Mesendoderm (in vitro differentiated cells): ENCODE data around the gene ESPN.
"Not testable (repeated sequence)": the region's sequence is repeated elsewhere in the genome, so short reads cannot be mapped to it uniquely, and the experiment has no call there.

ENCODE experiments used
- DNase-seq: peaks from one replicate; pipeline ENCODE4 v3.0.0; 2013
- H2AK5ac ChIP-seq: 2 replicates; pipeline ENCODE4 v1.6.1; 2013; ENCODE audit warnings: low read length, inconsistent platforms
- H2BK120ac ChIP-seq: 2 replicates; pipeline ENCODE4 v1.6.1; 2013; ENCODE audit warnings: low read depth, mild to moderate bottlenecking, low read length, moderate library complexity, mixed read lengths
- H2BK15ac ChIP-seq: replicated peaks from 2 replicates; pipeline ENCODE4 v1.6.1; 2013; ENCODE audit warnings: low read depth, mild to moderate bottlenecking, moderate library complexity
- H2BK5ac ChIP-seq: 2 replicates; pipeline ENCODE4 v1.6.1; 2013; ENCODE audit warnings: low read length, inconsistent platforms
- H3K18ac ChIP-seq: 2 replicates; pipeline ENCODE4 v1.6.1; 2013; ENCODE audit warnings: mild to moderate bottlenecking, low read length, mixed read lengths
- H3K23ac ChIP-seq: one replicate; pipeline ENCODE4 v1.6.1; 2013; ENCODE audit warnings: low read length
- H3K27ac ChIP-seq: 2 replicates; pipeline ENCODE4 v1.5.1; 2013; ENCODE audit warnings: low read depth, mild to moderate bottlenecking, inconsistent platforms, low read length, moderate library complexity
- H3K27me3 ChIP-seq: 2 replicates; pipeline ENCODE4 v1.6.1; 2013; ENCODE audit warnings: low read length, control low read depth, mild to moderate bottlenecking, inconsistent platforms; ENCODE audit not compliant: insufficient read depth, poor library complexity
- H3K36me3 ChIP-seq: 2 replicates; pipeline ENCODE4 v1.6.1; 2013; ENCODE audit warnings: low read length, inconsistent platforms; ENCODE audit not compliant: control insufficient read depth, insufficient read depth
- H3K4ac ChIP-seq: one replicate; pipeline ENCODE4 v1.6.1; 2013; ENCODE audit warnings: low read depth, mild to moderate bottlenecking, low read length, moderate library complexity
- H3K4me1 ChIP-seq: 2 replicates; pipeline ENCODE4 v1.6.1; 2013; ENCODE audit warnings: low read depth, low read length, inconsistent platforms; ENCODE audit not compliant: control insufficient read depth
- H3K4me2 ChIP-seq: 2 replicates; pipeline ENCODE4 v1.6.1; 2013; ENCODE audit warnings: low read length
- H3K4me3 ChIP-seq: 2 replicates; pipeline ENCODE4 v1.5.1; 2013; ENCODE audit warnings: mild to moderate bottlenecking, low read length
- H3K56ac ChIP-seq: one replicate; pipeline ENCODE4 v1.6.1; 2013; ENCODE audit warnings: low read length
- H3K79me1 ChIP-seq: 2 replicates; pipeline ENCODE4 v1.6.1; 2013; ENCODE audit warnings: low read length, inconsistent platforms
- H3K79me2 ChIP-seq: 2 replicates; pipeline ENCODE4 v1.6.1; 2013; ENCODE audit warnings: mild to moderate bottlenecking, low read length; ENCODE audit not compliant: control insufficient read depth, insufficient read depth
- H3K9ac ChIP-seq: 2 replicates; pipeline ENCODE4 v1.6.1; 2013; ENCODE audit warnings: low read length, inconsistent platforms
- H4K5ac ChIP-seq: one replicate; pipeline ENCODE4 v1.6.1; 2013; ENCODE audit warnings: low read length
- H4K8ac ChIP-seq: one replicate; pipeline ENCODE4 v1.6.1; 2013; ENCODE audit warnings: low read depth, mild to moderate bottlenecking, control low read depth, low read length, moderate library complexity
- WGBS: extraction: QIAGEN DNeasy Blood & Tissue Kit; methylation state at CpG from one replicate; pipeline ENCODE4 v1.1.7; 2013; ENCODE audit warnings: low lambda C conversion rate, missing lambda C conversion rate; ENCODE audit not compliant: insufficient coverage; ENCODE audit errors: extremely low coverage; 5-methylcytosine and 5-hydroxymethylcytosine counted together

Gene ESPN

GRCh38 chr1:6434186-6434585, 9.6 kb downstream of the ESPN start:
- H3K27ac ChIP-seq = no peak overlapping the region
- no peak overlapping the region for H3K4ac ChIP-seq
- no peaks in the 10 kb centered on the region for H3K27me3 ChIP-seq
- H2AK5ac ChIP-seq = no peak overlapping the region
- H3K4me2 ChIP-seq = no peak overlapping the region
- H2BK120ac ChIP-seq = no peak overlapping the region
- H3K56ac ChIP-seq = no peak overlapping the region
- no peak for DNase-seq
- no peak overlapping the region for H3K18ac ChIP-seq
- H4K5ac ChIP-seq = no peak overlapping the region
- no peak overlapping the region for H3K9ac ChIP-seq
- no peak overlapping the region for H3K4me3 ChIP-seq
- H3K4me1 ChIP-seq = no peaks in the 10 kb centered on the region
- H3K36me3 ChIP-seq = no peaks in the 10 kb centered on the region
- H2BK5ac ChIP-seq = no peak overlapping the region
- H2BK15ac ChIP-seq = no peak overlapping the region
- no peak overlapping the region for H4K8ac ChIP-seq
- H3K79me2 ChIP-seq = no peaks in the 10 kb centered on the region
- H3K79me1 ChIP-seq = no peaks in the 10 kb centered on the region
- no peak overlapping the region for H3K23ac ChIP-seq
- no CpG with 5 or more reads among the region's 5 CpGs for WGBS

- Histone ChIP-seq H3K4me2 (no peak overlapping the region), H3K79me1 (no peaks in the 10 kb centered on the region), H4K8ac (no peak overlapping the region), H2AK5ac (no peak overlapping the region), H3K79me2 (no peaks in the 10 kb centered on the region), H3K56ac (no peak overlapping the region), H3K4ac (no peak overlapping the region), H3K27ac (no peak overlapping the region), H3K18ac (no peak overlapping the region), H3K9ac (no peak overlapping the region), H3K4me1 (no peaks in the 10 kb centered on the region), H2BK15ac (no peak overlapping the region), H3K4me3 (no peak overlapping the region), H4K5ac (no peak overlapping the region), H2BK120ac (no peak overlapping the region), H2BK5ac (no peak overlapping the region), H3K27me3 (no peaks in the 10 kb centered on the region), H3K36me3 (no peaks in the 10 kb centered on the region), H3K23ac (no peak overlapping the region)
- DNase-seq = no peak
- WGBS = no CpG with 5 or more reads among the region's 15 CpGs
Measured at GRCh38 chr1:6435129-6435528, 10.6 kb downstream of the ESPN start.

GRCh38 chr1:6435547-6435946, 11.0 kb downstream of the ESPN start:
- H3K79me1 ChIP-seq = no peaks in the 10 kb centered on the region
- no peak overlapping the region for H3K4me2 ChIP-seq
- no peak overlapping the region for H3K27ac ChIP-seq
- H2AK5ac ChIP-seq = no peak overlapping the region
- no peaks in the 10 kb centered on the region for H3K79me2 ChIP-seq
- DNase-seq = no peak
- no peak overlapping the region for H3K56ac ChIP-seq
- H3K4me3 ChIP-seq = no peak overlapping the region
- no peak overlapping the region for H2BK15ac ChIP-seq
- H3K18ac ChIP-seq = no peak overlapping the region
- WGBS = no CpG with 5 or more reads among the region's 3 CpGs
- no peak overlapping the region for H4K5ac ChIP-seq
- H3K36me3 ChIP-seq = no peaks in the 10 kb centered on the region
- H3K4ac ChIP-seq = no peak overlapping the region
- H3K27me3 ChIP-seq = no peaks in the 10 kb centered on the region
- H3K23ac ChIP-seq = no peak overlapping the region
- H4K8ac ChIP-seq = no peak overlapping the region
- H3K9ac ChIP-seq = no peak overlapping the region
- no peak overlapping the region for H2BK120ac ChIP-seq
- H3K4me1 ChIP-seq = no peaks in the 10 kb centered on the region
- H2BK5ac ChIP-seq = no peak overlapping the region

GRCh38 chr1:6436277-6436676, 11.7 kb downstream of the ESPN start:
- H3K4me2 ChIP-seq, H3K4ac ChIP-seq, H2AK5ac ChIP-seq, H4K8ac ChIP-seq, H4K5ac ChIP-seq, H3K23ac ChIP-seq, H3K56ac ChIP-seq, H2BK120ac ChIP-seq, H3K9ac ChIP-seq, H3K36me3 ChIP-seq, H3K4me3 ChIP-seq, H3K27me3 ChIP-seq, H3K79me2 ChIP-seq, DNase-seq, H3K27ac ChIP-seq, H2BK15ac ChIP-seq, H3K4me1 ChIP-seq, H3K79me1 ChIP-seq, H3K18ac ChIP-seq, H2BK5ac ChIP-seq: not testable (repeated sequence)
- no CpG with 5 or more reads among the region's 3 CpGs for WGBS

- H3K36me3 ChIP-seq, H2BK120ac ChIP-seq, H2BK5ac ChIP-seq, H3K79me2 ChIP-seq, H3K23ac ChIP-seq, H3K9ac ChIP-seq, H4K5ac ChIP-seq, H3K27ac ChIP-seq, H4K8ac ChIP-seq, H3K18ac ChIP-seq, H3K27me3 ChIP-seq, H3K4me3 ChIP-seq, H3K56ac ChIP-seq, DNase-seq, H3K4me2 ChIP-seq, H2BK15ac ChIP-seq, H3K4me1 ChIP-seq, H3K4ac ChIP-seq, H3K79me1 ChIP-seq, H2AK5ac ChIP-seq: not testable (repeated sequence)
- WGBS = no CpG with 5 or more reads among the region's 22 CpGs
Measured at GRCh38 chr1:6437012-6437700, 12.6 kb downstream of the ESPN start.

GRCh38 chr1:6438047-6438525, 13.5 kb downstream of the ESPN start:
- H3K27ac ChIP-seq = no peak overlapping the region
- no peak overlapping the region for H3K4me2 ChIP-seq
- no peak overlapping the region for H3K4me3 ChIP-seq
- DNase-seq = peak; percentile 91
- H3K4ac ChIP-seq = no peak overlapping the region
- H3K36me3 ChIP-seq = no peaks in the 10 kb centered on the region
- H3K18ac ChIP-seq = no peak overlapping the region
- H3K4me1 ChIP-seq = no peaks in the 10 kb centered on the region
- no peak overlapping the region for H3K56ac ChIP-seq
- H3K79me1 ChIP-seq = no peaks in the 10 kb centered on the region
- H2BK15ac ChIP-seq = no peak overlapping the region
- no peak overlapping the region for H3K9ac ChIP-seq
- no peak overlapping the region for H4K8ac ChIP-seq
- WGBS = no CpG with 5 or more reads among the region's 5 CpGs
- H2BK120ac ChIP-seq = no peak overlapping the region
- H3K27me3 ChIP-seq = no peaks in the 10 kb centered on the region
- H2AK5ac ChIP-seq = no peak overlapping the region
- no peak overlapping the region for H2BK5ac ChIP-seq
- no peak overlapping the region for H4K5ac ChIP-seq
- H3K79me2 ChIP-seq = no peaks in the 10 kb centered on the region
- H3K23ac ChIP-seq = no peak overlapping the region
